HG03460 (cell line): ENCODE data around the gene TIAM1.

ENCODE experiments used
- ATAC-seq: cut with Tn5 transposase; IDR thresholded peaks from one replicate; pipeline ENCODE4 v1.9.1; 2021; ENCODE audit not compliant: unreplicated experiment

The TIAM1 gene

GRCh38 chr21:31343680-31344480 is at the start of gene TIAM1:
TSS of gene TIAM1 (minus strand) at chr21:31344261. CDS start at chr21:31266972, 77,289 bp downstream.
- ATAC-seq, result no peak

GRCh38 chr21:31387560-31388186 is 43.6 kb upstream of the TIAM1 start:
- no peak for ATAC-seq

- ATAC-seq, result no peak
Measured at GRCh38 chr21:31386006-31386405, 41.9 kb upstream of the TIAM1 start.

GRCh38 chr21:31383770-31384169 is 39.7 kb upstream of the TIAM1 start:
- no peak for ATAC-seq

- no peak for ATAC-seq
Measured at GRCh38 chr21:31382060-31382459, 38.0 kb upstream of the TIAM1 start.

- no peak for ATAC-seq
Measured at GRCh38 chr21:31376301-31376700, 32.2 kb upstream of the TIAM1 start.

GRCh38 chr21:31374395-31374794 is 30.3 kb upstream of the TIAM1 start:
- ATAC-seq, result no peak

- ATAC-seq, result no peak
Measured at GRCh38 chr21:31372471-31372765, 28.4 kb upstream of the TIAM1 start.

GRCh38 chr21:31371715-31372470 is 27.8 kb upstream of the TIAM1 start:
- no peak for ATAC-seq

GRCh38 chr21:31370893-31371544 is 27.0 kb upstream of the TIAM1 start:
- no peak for ATAC-seq

- no peak for ATAC-seq
Measured at GRCh38 chr21:31370281-31370892, 26.3 kb upstream of the TIAM1 start.

- ATAC-seq, result no peak
Measured at GRCh38 chr21:31368361-31368760, 24.3 kb upstream of the TIAM1 start.

GRCh38 chr21:31367801-31368200 is 23.7 kb upstream of the TIAM1 start:
- no peak for ATAC-seq

GRCh38 chr21:31366825-31367224 is 22.8 kb upstream of the TIAM1 start:
- no peak for ATAC-seq

- no peak for ATAC-seq
Measured at GRCh38 chr21:31364253-31364945, 20.3 kb upstream of the TIAM1 start.

GRCh38 chr21:31363720-31364119 is 19.7 kb upstream of the TIAM1 start:
- no peak for ATAC-seq

GRCh38 chr21:31360717-31361116 is 16.7 kb upstream of the TIAM1 start:
- ATAC-seq, result no peak

- ATAC-seq, result no peak
Measured at GRCh38 chr21:31358158-31358557, 14.1 kb upstream of the TIAM1 start.

- ATAC-seq, result no peak
Measured at GRCh38 chr21:31356440-31356839, 12.4 kb upstream of the TIAM1 start.

GRCh38 chr21:31354604-31355443 is 10.8 kb upstream of the TIAM1 start:
- ATAC-seq, result peak; percentile 59
